Measurements from ENCODE around the gene ATP5F1D.
A peak's percentile ranks its signal among the peaks of the same experiment; 100 is the strongest.

DNA sequence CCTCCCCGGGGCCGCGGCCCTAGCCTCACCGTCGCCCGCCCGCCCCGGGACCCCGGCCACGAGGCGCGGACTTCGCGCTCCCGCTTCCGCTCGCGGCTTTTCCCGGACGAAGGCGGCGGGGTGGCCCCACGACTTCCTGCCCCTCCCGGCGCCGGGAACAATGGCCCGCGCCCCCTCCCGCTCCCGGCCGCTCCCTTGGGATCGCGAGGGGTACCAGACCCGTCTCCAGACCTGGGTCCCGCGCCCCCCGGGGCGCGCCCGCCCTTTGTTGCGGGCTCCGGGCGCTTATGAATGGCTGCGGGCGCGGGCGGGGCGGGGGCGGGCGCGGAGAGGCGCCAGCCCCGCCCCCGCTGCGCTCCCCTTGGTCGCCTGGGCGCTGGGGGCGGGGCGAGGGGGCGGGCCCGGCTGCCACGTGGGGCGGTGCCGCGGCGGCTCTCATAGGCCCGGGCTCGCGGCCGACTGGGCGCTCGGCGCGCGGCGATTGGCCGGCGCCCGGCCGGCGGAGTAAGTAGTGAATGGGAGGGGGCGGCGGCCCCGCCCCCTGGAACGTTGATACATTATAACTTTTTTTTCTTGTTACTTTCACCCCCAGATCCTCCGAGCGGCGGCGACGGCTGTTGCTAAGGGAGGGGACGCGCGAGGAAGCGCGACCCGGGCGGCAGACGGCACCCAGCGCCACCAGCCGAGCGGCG lies 7.9 kb downstream of the ATP5F1D start:
- TF ChIP-seq, protein P1, sequence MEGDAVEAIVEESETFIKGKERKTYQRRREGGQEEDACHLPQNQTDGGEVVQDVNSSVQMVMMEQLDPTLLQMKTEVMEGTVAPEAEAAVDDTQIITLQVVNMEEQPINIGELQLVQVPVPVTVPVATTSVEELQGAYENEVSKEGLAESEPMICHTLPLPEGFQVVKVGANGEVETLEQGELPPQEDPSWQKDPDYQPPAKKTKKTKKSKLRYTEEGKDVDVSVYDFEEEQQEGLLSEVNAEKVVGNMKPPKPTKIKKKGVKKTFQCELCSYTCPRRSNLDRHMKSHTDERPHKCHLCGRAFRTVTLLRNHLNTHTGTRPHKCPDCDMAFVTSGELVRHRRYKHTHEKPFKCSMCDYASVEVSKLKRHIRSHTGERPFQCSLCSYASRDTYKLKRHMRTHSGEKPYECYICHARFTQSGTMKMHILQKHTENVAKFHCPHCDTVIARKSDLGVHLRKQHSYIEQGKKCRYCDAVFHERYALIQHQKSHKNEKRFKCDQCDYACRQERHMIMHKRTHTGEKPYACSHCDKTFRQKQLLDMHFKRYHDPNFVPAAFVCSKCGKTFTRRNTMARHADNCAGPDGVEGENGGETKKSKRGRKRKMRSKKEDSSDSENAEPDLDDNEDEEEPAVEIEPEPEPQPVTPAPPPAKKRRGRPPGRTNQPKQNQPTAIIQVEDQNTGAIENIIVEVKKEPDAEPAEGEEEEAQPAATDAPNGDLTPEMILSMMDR (IDR thresholded peaks at IDR 0.05; ENCODE audit: control extremely low read depth in 1 of 3, insufficient read depth in 1 of 3, low read depth in 1 of 3, low read length in 3 of 3): no peak
- TF ChIP-seq YY1 (IDR thresholded peaks at IDR 0.05; ENCODE audit: low read depth, low read length) (no peak), POLR2A (IDR thresholded peaks at IDR 0.05; ENCODE audit: control extremely low read depth in 1 of 2, low read depth in 2 of 2, low read length in 2 of 2) (peak; percentile 60 to 65), SIN3A (conservative IDR thresholded peaks at IDR 0.05 in 1 of 2, IDR thresholded peaks at IDR 0.05 in 1 of 2; ENCODE audit: low read depth in 1 of 2, low read length in 2 of 2) (peak; percentile 48 to 87; a peak in 2 of 4 replicates), EZH2 (IDR thresholded peaks at IDR 0.05; ENCODE audit: low read depth, low read length, severe bottlenecking) (no peak), POLR2AphosphoS5 (IDR thresholded peaks at IDR 0.05; ENCODE audit: low read depth, low read length) (no peak; the same call in 1 of the 2 replicates), CBX5 (IDR thresholded peaks at IDR 0.05; ENCODE audit: low read depth, low read length) (no peak), CHD1 (IDR thresholded peaks at IDR 0.05; ENCODE audit: low read depth, low read length) (no peak), EP300 (IDR thresholded peaks at IDR 0.05; ENCODE audit: borderline replicate concordance in 1 of 2, low read depth in 2 of 2, low read length in 2 of 2) (no peak), EGR1 (IDR thresholded peaks at IDR 0.05; ENCODE audit: borderline replicate concordance, low read depth, low read length) (peak; percentile 37; the same call in 1 of the 2 replicates), CREB1 (IDR thresholded peaks at IDR 0.05) (no peak), TAF1 (IDR thresholded peaks at IDR 0.05; ENCODE audit: low read depth, low read length) (peak; percentile 76)
- TF ChIP-seq, protein P2, sequence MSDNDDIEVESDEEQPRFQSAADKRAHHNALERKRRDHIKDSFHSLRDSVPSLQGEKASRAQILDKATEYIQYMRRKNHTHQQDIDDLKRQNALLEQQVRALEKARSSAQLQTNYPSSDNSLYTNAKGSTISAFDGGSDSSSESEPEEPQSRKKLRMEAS (IDR thresholded peaks at IDR 0.05): peak; percentile 82

Data from H1 (cell line).